Activated CD8-positive, alpha-beta memory T cell treated with anti-CD3 and anti-CD28 coated beads, Interleukin-2, amount 50 U/mL, for 4 hours (primary cell): ENCODE measurements around the gene ASAP2.

Source experiments
- DNase-seq: peaks from one replicate; pipeline ENCODE4 v3.0.0-alpha.2; 2020

The ASAP2 gene

GRCh38 chr2:9410108-9410507 is 203.5 kb downstream of the ASAP2 start:
- DNase-seq = no peak

GRCh38 chr2:9412781-9413180 is 206.2 kb downstream of the ASAP2 start:
- no peak for DNase-seq

GRCh38 chr2:9415516-9416169 is 209.0 kb downstream of the ASAP2 start:
- no peak for DNase-seq

GRCh38 chr2:9416267-9416961 is 209.8 kb downstream of the ASAP2 start:
- DNase-seq = no peak

- DNase-seq = no peak
Measured at GRCh38 chr2:9416962-9417316, 210.3 kb downstream of the ASAP2 start.

- no peak for DNase-seq
Measured at GRCh38 chr2:9417725-9418124, 211.1 kb downstream of the ASAP2 start.

- no peak for DNase-seq
Measured at GRCh38 chr2:9418746-9419145, 212.1 kb downstream of the ASAP2 start.

- DNase-seq = no peak
Measured at GRCh38 chr2:9419541-9419940, 212.9 kb downstream of the ASAP2 start.

GRCh38 chr2:9420495-9420894 is 213.9 kb downstream of the ASAP2 start:
- DNase-seq = no peak

GRCh38 chr2:9422321-9423099 is 215.9 kb downstream of the ASAP2 start:
- peak; percentile 56 for DNase-seq

GRCh38 chr2:9423100-9423921 is 216.7 kb downstream of the ASAP2 start, which contains the start of the genes CPSF3 and ITGB1BP1:
Gene CPSF3 (plus strand): TSS chr2:9423654. CDS start chr2:9423774, 120 bp downstream.
Gene ITGB1BP1 (minus strand): TSS chr2:9423528. CDS start chr2:9418697, 4,831 bp downstream.
- peak; percentile 98 for DNase-seq

- DNase-seq = no peak
Measured at GRCh38 chr2:9423922-9424272, 217.3 kb downstream of the ASAP2 start.

- no peak for DNase-seq
Measured at GRCh38 chr2:9424447-9425164, 218.0 kb downstream of the ASAP2 start.

- no peak for DNase-seq
Measured at GRCh38 chr2:9428965-9429577, 222.5 kb downstream of the ASAP2 start.

- DNase-seq = no peak
Measured at GRCh38 chr2:9430316-9431293, 224.0 kb downstream of the ASAP2 start.

GRCh38 chr2:9434489-9434888 is 227.9 kb downstream of the ASAP2 start:
- no peak for DNase-seq

- DNase-seq = no peak
Measured at GRCh38 chr2:9439536-9439935, 232.9 kb downstream of the ASAP2 start.

GRCh38 chr2:9440058-9440727 is 233.6 kb downstream of the ASAP2 start:
- DNase-seq = no peak

- no peak for DNase-seq
Measured at GRCh38 chr2:9441556-9441955, 234.9 kb downstream of the ASAP2 start.

GRCh38 chr2:9443526-9443925 is 236.9 kb downstream of the ASAP2 start:
- no peak for DNase-seq
